NCI-H82 treated with DMSO at 0.1 percent for 48 hours (cell line): Measurements from ENCODE around the gene MYO1G.
A peak's percentile ranks its signal among the peaks of the same experiment; 100 is the strongest.
"Not testable (repeated sequence)": the region's sequence is repeated elsewhere in the genome, so short reads cannot be mapped to it uniquely, and the experiment has no call there.

Experiments used
- DNase-seq: peaks from one replicate; lab custom pipeline; 2025; ENCODE audit not compliant: unreplicated experiment; lab: John Stamatoyannopoulos, UW

The MYO1G gene

DNA sequence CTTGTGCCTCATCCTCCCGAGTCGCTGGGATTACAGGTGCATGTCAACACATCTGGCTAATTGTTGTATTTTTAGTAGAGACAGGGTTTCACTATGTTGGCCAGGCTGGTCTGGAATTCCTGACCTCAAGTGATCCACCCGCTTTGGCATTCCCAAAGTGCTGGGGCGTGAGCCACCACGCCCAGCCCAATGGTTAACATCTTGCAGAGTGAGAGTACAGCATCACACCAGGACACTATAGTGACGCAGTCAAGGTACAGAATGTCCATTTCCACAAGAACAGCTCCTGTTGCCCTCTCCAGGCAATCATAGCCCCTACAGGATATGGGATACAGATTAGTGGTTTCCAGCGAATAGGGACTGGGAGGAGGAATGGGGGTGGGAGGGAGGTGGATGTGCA is 34.0 kb downstream of the MYO1G start:
- no peak for DNase-seq

DNA sequence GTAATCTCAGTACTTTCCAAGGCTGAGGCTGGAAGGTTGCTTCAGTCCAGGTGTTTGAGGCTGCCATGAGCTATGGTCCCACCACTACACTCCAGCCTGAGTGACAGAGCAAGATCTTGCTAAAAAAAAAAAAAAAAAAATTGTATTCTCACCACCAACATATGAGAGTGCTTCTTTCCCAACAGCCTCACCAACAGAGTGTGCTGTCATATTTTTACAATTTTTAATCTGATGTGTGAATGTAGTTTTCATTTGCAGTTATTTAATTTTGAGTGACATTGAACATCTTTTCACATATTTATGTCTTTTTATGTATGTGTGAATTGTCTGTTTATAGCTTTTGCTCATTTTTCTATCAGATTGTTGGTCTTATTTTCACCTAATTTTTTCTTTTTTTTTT is 35.2 kb downstream of the MYO1G start:
- no peak for DNase-seq

DNA sequence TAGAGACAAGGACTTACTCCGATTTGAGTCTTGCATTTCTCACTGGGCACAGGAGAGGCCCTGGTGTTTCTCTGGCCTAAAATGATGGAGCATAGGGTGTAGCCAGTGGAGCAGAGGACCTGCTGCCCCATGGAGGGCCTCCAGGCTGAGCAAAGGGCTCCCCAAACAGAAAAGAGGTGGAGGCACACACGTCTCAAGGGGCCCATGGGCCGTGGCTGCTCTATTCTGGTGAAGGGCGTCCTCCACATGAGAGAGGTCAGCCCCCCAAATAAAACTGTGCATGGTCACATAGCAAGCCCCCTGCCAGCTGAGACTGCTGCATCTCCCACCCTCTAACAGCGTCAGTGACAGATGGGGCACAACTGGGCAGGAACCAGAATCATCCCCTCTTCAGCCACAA is 41.4 kb downstream of the MYO1G start:
- no peak for DNase-seq

DNA sequence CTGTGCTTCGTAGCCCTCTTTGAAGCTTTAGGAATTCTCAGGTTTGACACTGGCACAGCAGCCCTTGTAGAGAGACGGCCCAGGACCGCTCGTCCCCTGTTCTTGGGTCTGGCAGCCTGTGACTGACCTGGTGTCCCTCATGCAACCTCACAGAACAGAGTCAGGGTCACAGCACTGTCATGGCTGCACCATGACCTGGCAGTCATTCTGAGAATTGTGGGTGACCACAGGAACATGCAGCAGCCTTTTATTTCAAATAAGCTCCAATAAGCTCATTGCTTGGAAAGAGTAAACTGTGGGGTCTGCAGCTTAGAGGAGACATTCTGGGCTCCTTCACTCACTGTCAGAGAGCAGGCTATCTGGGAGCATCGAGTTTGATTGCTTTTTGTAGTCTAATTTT is 42.5 kb downstream of the MYO1G start:
- DNase-seq = no peak

DNA sequence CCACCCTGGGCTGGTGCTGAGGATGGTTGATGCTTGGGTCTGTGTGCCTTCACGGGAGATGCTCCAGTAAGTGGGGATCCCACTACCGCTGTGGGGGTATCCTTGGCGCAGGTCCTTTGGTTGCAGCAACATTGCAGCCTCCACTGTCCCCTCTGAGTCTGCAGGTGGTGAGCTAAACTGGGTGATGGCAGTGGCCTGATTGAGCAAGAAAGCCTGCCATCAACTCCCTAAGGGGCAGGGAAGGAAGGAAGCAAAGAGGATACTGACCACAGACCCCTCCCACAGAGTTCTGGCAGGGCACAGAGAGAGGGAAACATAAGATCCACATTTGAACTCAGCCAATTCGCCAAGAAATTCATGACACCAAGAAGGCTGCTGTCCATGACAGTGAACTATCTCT is 43.2 kb downstream of the MYO1G start:
- DNase-seq = no peak

DNA sequence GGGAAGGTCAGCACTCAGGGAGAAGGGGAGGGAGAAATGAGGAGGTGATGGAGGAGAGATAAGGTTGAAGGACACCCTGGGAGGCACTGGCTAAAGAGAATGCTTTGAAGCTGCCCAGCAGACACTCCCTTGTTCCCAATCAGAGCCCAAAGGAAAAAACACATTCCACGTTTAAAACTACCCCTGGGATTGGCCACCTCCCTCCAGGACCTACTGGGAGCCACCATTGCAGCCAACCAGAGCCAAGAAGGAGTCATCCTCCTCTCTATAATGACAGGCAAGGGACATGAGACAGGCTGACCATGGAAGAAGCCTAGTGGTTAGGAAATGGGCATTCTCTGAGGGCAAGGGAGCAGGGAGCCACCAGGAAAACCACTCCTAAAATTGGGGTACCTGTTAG is 43.8 kb downstream of the MYO1G start:
- DNase-seq = no peak

DNA sequence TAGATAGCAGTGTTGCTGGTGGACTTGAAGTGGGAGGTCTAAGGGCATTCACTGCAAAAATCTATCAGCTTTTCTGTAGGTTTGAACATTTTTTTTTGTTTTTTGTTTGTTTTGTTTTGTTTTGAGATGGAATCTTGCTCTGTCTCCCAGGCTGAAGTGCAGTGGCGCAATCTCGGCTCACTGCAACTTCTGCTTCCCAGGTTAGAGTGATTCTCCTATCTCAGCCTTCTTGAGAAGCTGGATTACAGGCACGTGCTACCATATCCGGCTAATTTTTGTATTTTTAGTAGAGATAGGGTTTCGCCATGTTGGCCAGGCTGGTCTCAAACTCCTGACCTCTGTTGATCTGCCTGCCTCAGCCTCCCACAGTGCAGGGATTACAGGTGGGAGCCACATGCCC is 44.3 kb downstream of the MYO1G start:
- DNase-seq = not testable (repeated sequence)

DNA sequence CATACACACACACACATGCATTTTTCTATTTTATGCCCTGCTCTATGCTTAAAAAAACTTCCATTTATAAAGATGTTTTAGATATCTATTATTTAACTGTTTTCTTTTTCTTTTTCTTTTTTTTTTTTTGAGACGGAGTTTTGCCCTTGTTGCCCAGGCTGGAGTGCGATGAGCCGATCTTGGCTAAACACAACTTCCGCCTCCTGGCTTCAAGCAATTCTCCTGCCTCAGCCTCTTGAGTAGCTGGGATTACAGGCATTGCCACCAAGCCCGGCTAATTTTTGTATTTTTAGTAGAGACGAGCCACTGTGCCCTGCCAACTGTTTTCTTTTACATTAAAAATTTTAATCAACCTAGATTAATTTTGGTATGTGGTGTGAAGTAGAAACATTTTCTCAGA is 47.9 kb downstream of the MYO1G start:
- DNase-seq = no peak

DNA sequence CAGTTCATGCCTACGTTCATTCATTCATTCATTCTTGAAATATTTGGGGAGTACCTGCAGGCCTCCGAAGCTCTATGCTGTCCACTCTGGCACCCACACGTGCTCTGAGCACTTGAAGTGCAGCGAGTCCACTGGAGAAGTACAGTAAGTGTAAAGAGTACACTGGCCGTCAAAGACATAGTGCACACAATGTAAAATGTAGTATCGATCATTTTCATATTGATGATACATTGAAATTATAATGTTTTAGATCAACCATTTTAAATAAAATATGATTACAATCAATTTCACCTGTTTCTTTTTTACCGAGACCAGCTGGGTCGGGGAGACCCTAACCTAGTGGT is 56.5 kb downstream of the MYO1G start:
- DNase-seq = no peak

DNA sequence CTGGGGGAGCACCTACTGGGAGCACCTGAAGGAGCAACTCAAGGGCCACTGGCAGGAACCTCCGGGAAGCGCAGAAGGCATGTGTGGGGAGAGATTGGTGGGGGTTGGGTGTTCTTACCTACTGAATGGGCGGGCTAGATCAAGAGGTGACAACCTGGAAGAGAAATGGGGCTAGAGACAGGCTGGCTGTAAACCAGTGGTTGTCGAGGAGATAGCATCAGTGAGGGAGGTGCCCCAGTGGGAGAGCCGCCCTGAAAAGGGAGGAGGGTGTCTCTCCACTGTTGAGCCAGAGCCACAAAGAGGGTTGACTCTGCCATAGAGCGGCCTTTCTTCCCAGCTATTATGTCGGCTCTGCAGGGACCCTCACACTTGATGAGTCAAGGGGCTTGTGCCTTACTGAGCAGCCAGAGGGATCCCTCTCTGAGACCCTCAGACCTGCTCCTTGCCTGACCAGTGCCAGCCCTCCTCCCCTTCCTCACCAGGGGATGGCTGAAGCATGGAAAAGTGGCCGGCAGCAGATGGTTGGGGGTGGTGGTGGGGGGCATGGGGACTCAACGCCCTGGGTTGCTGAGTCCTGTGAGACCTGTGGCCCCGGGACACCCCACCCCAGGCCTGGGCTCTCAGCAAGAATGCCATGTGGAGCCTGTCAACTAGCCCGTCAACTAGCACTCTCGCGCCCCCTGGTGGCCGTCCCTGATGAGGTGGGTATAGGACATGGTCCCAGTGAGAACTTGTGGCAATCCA is 57.0 kb downstream of the MYO1G start:
- peak; percentile 42 for DNase-seq

DNA sequence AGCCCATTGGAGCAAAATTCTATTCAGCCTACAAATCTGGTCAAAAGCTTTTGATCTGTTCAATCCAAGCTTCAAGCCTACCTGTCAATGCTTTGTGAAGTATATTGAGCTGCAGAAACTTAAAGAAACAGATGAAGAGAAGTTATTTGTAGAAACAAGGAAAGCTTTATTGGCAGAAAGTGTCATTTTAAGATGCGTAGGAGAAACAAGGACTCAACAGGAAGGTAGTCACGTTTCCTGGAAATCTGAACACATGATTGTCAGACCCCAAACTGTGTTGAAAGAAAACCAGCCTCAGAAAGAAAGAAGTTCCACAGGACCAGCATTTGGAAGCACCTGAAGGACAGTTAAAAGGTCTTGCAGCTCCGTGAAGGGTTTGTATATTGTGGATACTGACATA is 58.7 kb downstream of the MYO1G start:
- no peak for DNase-seq

DNA sequence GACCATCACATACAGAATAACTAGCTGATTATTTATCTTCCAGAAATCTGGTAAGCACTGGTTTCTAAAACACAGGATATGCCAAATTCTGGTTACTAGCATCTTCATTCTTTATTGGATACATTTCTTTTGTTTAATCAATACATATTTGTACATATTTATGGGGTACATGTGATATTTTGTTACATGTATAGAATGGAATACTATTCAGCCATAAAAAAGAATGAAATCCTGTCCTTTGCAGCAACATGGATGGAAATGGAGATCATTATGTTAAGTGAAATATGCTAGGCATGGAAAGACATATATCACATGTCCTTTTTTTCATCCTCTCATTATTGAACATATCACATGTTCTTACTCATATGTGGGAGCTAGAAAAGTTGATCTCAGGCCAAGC is 60.8 kb downstream of the MYO1G start:
- no peak for DNase-seq

DNA sequence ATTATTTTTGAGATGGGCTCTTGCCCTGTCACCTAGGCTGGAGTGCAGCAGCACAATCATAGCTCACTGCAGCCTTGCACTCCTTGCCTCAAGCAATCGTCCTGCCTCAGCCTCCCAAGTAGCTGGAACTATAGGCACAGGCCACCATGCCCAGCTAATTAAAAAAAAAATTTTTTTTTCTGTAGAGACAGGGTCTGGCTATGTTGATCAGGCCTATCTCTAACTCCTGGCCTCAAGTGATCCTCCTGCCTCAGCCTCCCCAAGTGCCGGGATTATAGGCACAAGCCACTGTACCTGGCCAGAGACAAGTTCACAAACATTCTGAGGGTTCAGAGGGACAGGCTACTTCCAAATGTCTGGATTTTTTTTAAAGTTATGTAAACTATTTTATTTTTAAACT is 61.4 kb downstream of the MYO1G start:
- DNase-seq = no peak

DNA sequence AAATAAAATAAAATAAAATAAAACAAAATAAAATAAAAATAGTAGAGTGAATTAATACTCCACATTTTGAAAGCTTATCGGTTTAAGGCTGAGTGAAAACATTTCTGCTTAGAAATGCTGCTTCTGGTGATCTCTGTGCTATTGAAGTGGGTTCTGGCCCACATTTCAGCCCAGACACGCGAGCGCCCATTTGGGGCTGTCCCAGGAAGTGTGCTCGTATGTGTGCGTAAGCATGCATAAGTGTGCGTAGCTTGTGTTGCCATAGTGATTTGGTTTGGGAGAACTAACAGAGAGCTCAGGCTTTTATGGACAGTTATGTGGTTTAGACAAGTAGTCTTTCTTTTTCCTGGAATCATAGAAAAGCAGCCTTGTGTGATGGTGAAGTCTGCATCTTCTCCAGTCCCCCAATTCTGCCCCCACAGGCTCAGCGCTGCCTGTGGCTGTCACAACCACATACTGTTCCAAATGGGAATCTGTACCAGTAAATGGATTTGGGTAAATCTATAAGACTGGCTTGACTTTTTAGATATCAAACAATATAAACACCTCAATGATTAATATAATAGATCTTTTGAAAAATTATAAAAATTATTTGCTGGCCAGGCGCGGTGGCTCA is 63.7 kb downstream of the MYO1G start:
- no peak for DNase-seq

DNA sequence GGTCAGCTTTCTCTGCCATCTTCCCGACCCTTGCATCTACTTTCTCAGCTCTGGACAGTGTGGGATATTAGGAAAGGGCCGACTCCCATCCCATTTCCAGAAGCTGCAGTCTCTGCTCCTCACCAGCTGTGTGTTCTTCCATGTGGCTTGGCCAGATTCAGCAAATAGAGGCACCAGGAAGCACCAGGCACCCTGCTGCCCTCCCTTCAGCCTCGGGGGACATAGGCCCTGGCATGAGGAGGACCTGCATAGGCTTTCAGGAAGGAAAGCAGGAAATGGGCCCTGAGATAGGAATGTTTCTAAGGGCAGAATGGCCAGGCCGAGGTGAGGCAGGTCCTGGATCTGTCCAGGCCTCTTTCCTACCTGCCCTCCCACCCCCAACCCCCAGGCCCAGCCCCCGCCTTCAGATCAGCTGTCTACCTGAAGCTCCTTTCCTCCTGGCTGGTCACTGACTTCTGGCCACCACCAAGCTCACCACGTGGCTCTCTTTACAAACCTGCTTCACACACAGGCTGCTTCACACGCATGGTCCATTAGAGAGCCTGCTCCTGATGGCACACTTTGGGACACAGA is 66.0 kb downstream of the MYO1G start:
- DNase-seq = no peak
